Common myeloid progenitor, CD34-positive (primary cell): ENCODE results near the gene HMG20A.
A peak's percentile ranks its signal among the peaks of the same experiment; 100 is the strongest.

ENCODE experiments used
- CTCF ChIA-PET: fragments of 350-600 bp; sonication (Branson Sonifier 250); formaldehyde crosslinking; loops from one replicate; lab custom pipeline; 2021; ENCODE audit warnings: antibody characterized with exemption; lab: Charles Lee
- POLR2A ChIA-PET: fragments of 350-600 bp; sonication (Branson Sonifier 250); formaldehyde crosslinking; loops from one replicate; lab custom pipeline; 2021; ENCODE audit warnings: antibody characterized with exemption; lab: Charles Lee
- DNase-seq, 3 donors: peaks; one replicate each; pipeline versions ENCODE4 v3.0.0 to v3.0.0-alpha.2; 2013
- H3K27ac ChIP-seq, 2 experiments: 1 replicate in 1 of 2; 2 replicates in 1 of 2; pipeline ENCODE4 v1.7.0; 2013; ENCODE audit warnings: inconsistent platforms in 2 of 2, low read length in 2 of 2, mild to moderate bottlenecking in 2 of 2, low read depth in 1 of 2, moderate library complexity in 1 of 2; ENCODE audit not compliant: severe bottlenecking in 2 of 2, insufficient read depth in 1 of 2, poor library complexity in 1 of 2
- H3K27me3 ChIP-seq, 5 experiments: replicated peaks in 2 of 5; 1 replicate in 3 of 5; 2 replicates in 2 of 5; pipeline versions ENCODE4 v1.6.1 to v1.7.0; 2013; ENCODE audit warnings: low read length in 4 of 5, mild to moderate bottlenecking in 2 of 5, moderate library complexity in 2 of 5, inconsistent platforms in 1 of 5; ENCODE audit not compliant: insufficient read depth in 5 of 5, control insufficient read depth in 4 of 5
- H3K36me3 ChIP-seq, 4 experiments: 1 replicate in 2 of 4; 2 replicates in 2 of 4; pipeline versions ENCODE4 v1.6.1 to v1.7.0; 2013; ENCODE audit warnings: low read length in 3 of 4, control low read depth in 1 of 4, mild to moderate bottlenecking in 1 of 4; ENCODE audit not compliant: control insufficient read depth in 4 of 4, insufficient read depth in 4 of 4
- H3K4me1 ChIP-seq, 4 experiments: 1 replicate in 3 of 4; 2 replicates in 1 of 4; pipeline versions ENCODE4 v1.6.1 to v1.7.1; 2013; ENCODE audit warnings: low read length in 3 of 4, mild to moderate bottlenecking in 3 of 4, control low read depth in 1 of 4, inconsistent platforms in 1 of 4, moderate library complexity in 1 of 4; ENCODE audit not compliant: control insufficient read depth in 4 of 4, insufficient read depth in 4 of 4; ENCODE audit errors: control extremely low read depth in 1 of 4
- H3K4me3 ChIP-seq, 7 experiments: 1 replicate in 4 of 7; 2 replicates in 3 of 7; pipeline versions ENCODE4 v1.5.1 to v1.7.0; 2013; ENCODE audit warnings: mild to moderate bottlenecking in 7 of 7, low read length in 6 of 7, moderate library complexity in 6 of 7, inconsistent platforms in 2 of 7, low read depth in 2 of 7, control low read depth in 1 of 7; ENCODE audit not compliant: insufficient read depth in 4 of 7, control insufficient read depth in 1 of 7; ENCODE audit errors: extremely low read depth in 1 of 7
- H3K9me3 ChIP-seq, 5 experiments: 1 replicate in 4 of 5; 2 replicates in 1 of 5; pipeline versions ENCODE4 v1.6.1 to v1.7.1; 2013; ENCODE audit warnings: low read length in 4 of 5, mild to moderate bottlenecking in 2 of 5, inconsistent platforms in 1 of 5, low read depth in 1 of 5, moderate library complexity in 1 of 5; ENCODE audit not compliant: control insufficient read depth in 4 of 5, insufficient read depth in 2 of 5; ENCODE audit errors: control extremely low read depth in 1 of 5
- WGBS: methylation state at CpG from one replicate; pipeline ENCODE4 v1.1.5; 2013; ENCODE audit not compliant: insufficient coverage; 5-methylcytosine and 5-hydroxymethylcytosine counted together

Gene HMG20A

GRCh38 chr15:77525400-77525811 lies 104.7 kb downstream of the HMG20A start:
- Histone ChIP-seq H3K4me3 (no peak overlapping the region), H3K9me3 (no peaks in the 10 kb centered on the region), H3K27me3 (peaks cover 0 to 10% (median 0%) of the 10 kb centered on the region in 5 experiments), H3K36me3 (no peaks in the 10 kb centered on the region), H3K4me1 (peaks cover 0 to 11% (median 10%) of the 10 kb centered on the region in 4 experiments), H3K27ac (no peak overlapping the region)
- WGBS, result 100% methylated on average over 5 of the region's 6 CpGs
- CTCF ChIA-PET, result no interaction called here
- POLR2A ChIA-PET, result no interaction called here
- DNase-seq, result no peak

- POLR2A ChIA-PET, result no interaction called here
Observed at GRCh38 chr15:77525907-77526594, 105.4 kb downstream of the HMG20A start.

GRCh38 chr15:77526595-77527163 lies 106.0 kb downstream of the HMG20A start:
- no peak overlapping the region for H3K27ac ChIP-seq
- DNase-seq, result no peak
- POLR2A ChIA-PET, result no interaction called here
- no peaks in the 10 kb centered on the region for H3K36me3 ChIP-seq
- H3K27me3 ChIP-seq, result peaks cover 0 to 12% (median 2%) of the 10 kb centered on the region in 5 experiments
- CTCF ChIA-PET, result interaction anchor here (1.5 kb wide), 1 partner anchor 10 kb away, joined by 6 read pairs; no protein-coding TSS in a partner anchor
- H3K4me1 ChIP-seq, result peaks cover 0 to 11% (median 10%) of the 10 kb centered on the region in 4 experiments
- 96% methylated on average over 8 of the region's 14 CpGs for WGBS
- H3K4me3 ChIP-seq, result no peak overlapping the region
- H3K9me3 ChIP-seq, result no peaks in the 10 kb centered on the region

More at GRCh38 chr15:77525907-77526594, 105.4 kb downstream of the HMG20A start:
- peaks cover 0 to 12% (median 2%) of the 10 kb centered on the region in 5 experiments for H3K27me3 ChIP-seq
- H3K9me3 ChIP-seq, result no peaks in the 10 kb centered on the region
- 80% methylated on average over 6 of the region's 11 CpGs for WGBS
- no peak overlapping the region for H3K27ac ChIP-seq
- H3K4me3 ChIP-seq, result no peak overlapping the region
- CTCF ChIA-PET, result no interaction called here
- H3K36me3 ChIP-seq, result no peaks in the 10 kb centered on the region
- peaks cover 0 to 11% (median 10%) of the 10 kb centered on the region in 4 experiments for H3K4me1 ChIP-seq
- no peak for DNase-seq

GRCh38 chr15:77527164-77527778 lies 106.6 kb downstream of the HMG20A start:
- Histone ChIP-seq H3K4me3 (peak overlapping the region in 2 of 7 experiments; percentile 32 to 45), H3K4me1 (peaks cover 0 to 11% (median 10%) of the 10 kb centered on the region in 4 experiments), H3K9me3 (no peaks in the 10 kb centered on the region), H3K36me3 (no peaks in the 10 kb centered on the region), H3K27me3 (peaks cover 0 to 15% (median 4%) of the 10 kb centered on the region in 5 experiments), H3K27ac (no peak overlapping the region)
- WGBS, result 29% methylated on average over 14 of the region's 15 CpGs
- ChIA-PET CTCF (interaction anchor here (1.5 to 2.8 kb wide), 2 partner anchors 9 to 16 kb away, joined by 6 to 12 read pairs; no protein-coding TSS in a partner anchor), POLR2A (no interaction called here)
- no peak for DNase-seq

GRCh38 chr15:77527831-77528231 lies 107.1 kb downstream of the HMG20A start:
- POLR2A ChIA-PET, result interaction anchor here (0.6 kb wide), 1 partner anchor 477 kb away, joined by 4 read pairs; no protein-coding TSS in a partner anchor
- Histone ChIP-seq H3K27ac (no peak overlapping the region), H3K36me3 (no peaks in the 10 kb centered on the region), H3K4me3 (no peak overlapping the region), H3K4me1 (peaks cover 0 to 11% (median 10%) of the 10 kb centered on the region in 4 experiments), H3K9me3 (no peaks in the 10 kb centered on the region), H3K27me3 (peaks cover 0 to 18% (median 4%) of the 10 kb centered on the region in 5 experiments)
- no peak for DNase-seq
- CTCF ChIA-PET, result interaction anchor here (1.3 to 2.8 kb wide), 4 partner anchors 9 to 337 kb away, joined by 3 to 12 read pairs (median 4); no protein-coding TSS in a partner anchor
- WGBS, result 99% methylated on average over 6 of the region's 6 CpGs

- DNase-seq, result no peak
- ChIA-PET POLR2A (interaction anchor here (0.6 kb wide), 1 partner anchor 478 kb away, joined by 4 read pairs; no protein-coding TSS in a partner anchor), CTCF (interaction anchor here (0.6 to 2.8 kb wide), 7 partner anchors 8 to 410 kb away, joined by 3 to 12 read pairs (median 5); no protein-coding TSS in a partner anchor)
- Histone ChIP-seq H3K9me3 (no peaks in the 10 kb centered on the region), H3K4me1 (peaks cover 0 to 11% (median 10%) of the 10 kb centered on the region in 4 experiments), H3K4me3 (no peak overlapping the region), H3K27ac (no peak overlapping the region), H3K27me3 (peaks cover 0 to 24% (median 4%) of the 10 kb centered on the region in 5 experiments), H3K36me3 (no peaks in the 10 kb centered on the region)
- 97% methylated on average over 11 of the region's 12 CpGs for WGBS
Observed at GRCh38 chr15:77528290-77528967, 107.7 kb downstream of the HMG20A start.
